Liver (tissue), 9 donors: ENCODE results near the gene CEP164. TPM values are rescaled to one million over a fixed set of nuclear protein-coding genes. Genes with fewer than 3 reads are reported as not detected.

Source experiments
- DNase-seq: peaks from one replicate; pipeline ENCODE4 v3.0.0-alpha.2; 2017; ENCODE audit warnings: low spot score
- H3K27ac ChIP-seq, 2 donors: one replicate each; pipeline ENCODE4 v1.7.0; 2013; ENCODE audit warnings: inconsistent platforms in 2 of 2, low read length in 2 of 2, control low read depth in 1 of 2, low read depth in 1 of 2, mild to moderate bottlenecking in 1 of 2
- H3K27me3 ChIP-seq, 4 donors: one replicate each; pipeline versions ENCODE4 v1.6.1 to v1.7.0; 2013; ENCODE audit warnings: low read length in 3 of 4, inconsistent platforms in 1 of 4, mild to moderate bottlenecking in 1 of 4, moderate library complexity in 1 of 4; ENCODE audit not compliant: control insufficient read depth in 4 of 4, insufficient read depth in 4 of 4
- H3K36me3 ChIP-seq, 4 donors: one replicate each; pipeline versions ENCODE4 v1.6.1 to v1.7.0; 2013; ENCODE audit warnings: low read length in 3 of 4, mild to moderate bottlenecking in 3 of 4, low read depth in 1 of 4, moderate library complexity in 1 of 4; ENCODE audit not compliant: control insufficient read depth in 4 of 4, insufficient read depth in 3 of 4
- H3K4me1 ChIP-seq, 4 donors: one replicate each; pipeline versions ENCODE4 v1.6.1 to v1.7.0; 2013; ENCODE audit warnings: low read length in 3 of 4, mild to moderate bottlenecking in 3 of 4, moderate library complexity in 1 of 4; ENCODE audit not compliant: control insufficient read depth in 4 of 4, insufficient read depth in 4 of 4
- H3K4me3 ChIP-seq, 3 donors: one replicate each; pipeline versions ENCODE4 v1.6.1 to v1.7.0; 2013; ENCODE audit warnings: low read length in 3 of 3, control low read depth in 1 of 3, low read depth in 1 of 3, mild to moderate bottlenecking in 1 of 3
- H3K9ac ChIP-seq, 2 donors: one replicate each; pipeline ENCODE4 v1.7.0; 2013; ENCODE audit warnings: low read length in 2 of 2, mild to moderate bottlenecking in 2 of 2, moderate library complexity in 2 of 2, control low read depth in 1 of 2, low read depth in 1 of 2
- H3K9me3 ChIP-seq, 4 donors: one replicate each; pipeline versions ENCODE4 v1.6.1 to v1.7.0; 2013; ENCODE audit warnings: low read length in 3 of 4; ENCODE audit not compliant: control insufficient read depth in 4 of 4
- EGR1 ChIP-seq, 2 donors: IDR thresholded peaks; 2 replicates each; pipeline ENCODE4 v1.6.1; 2016 to 2018; ENCODE audit warnings: antibody characterized with exemption in 2 of 2, low read depth in 2 of 2
- FOXA1 ChIP-seq: IDR thresholded peaks from 2 replicates; pipeline ENCODE4 v1.6.1; 2016; ENCODE audit warnings: antibody characterized with exemption
- FOXA2 ChIP-seq: IDR thresholded peaks from 2 replicates; pipeline ENCODE4 v1.6.1; 2016; ENCODE audit warnings: antibody characterized with exemption
- GABPA ChIP-seq, 2 donors: IDR thresholded peaks in 1 of 2; conservative IDR thresholded peaks in 1 of 2; 2 replicates each; pipeline ENCODE4 v1.6.1; 2016; ENCODE audit warnings: antibody characterized with exemption in 2 of 2, mild to moderate bottlenecking in 1 of 2, moderate library complexity in 1 of 2
- HNF4G ChIP-seq: IDR thresholded peaks from 2 replicates; pipeline ENCODE4 v1.6.1; 2016; ENCODE audit warnings: antibody characterized with exemption
- JUND ChIP-seq, 2 donors: IDR thresholded peaks; 2 replicates each; pipeline ENCODE4 v1.6.1; 2016; ENCODE audit warnings: antibody characterized with exemption in 2 of 2
- NR2F2 ChIP-seq: IDR thresholded peaks from 2 replicates; pipeline ENCODE4 v1.6.1; 2016; ENCODE audit warnings: antibody characterized with exemption
- RAD21 ChIP-seq, 2 donors: IDR thresholded peaks; 2 replicates each; pipeline ENCODE4 v1.6.1; 2016; ENCODE audit warnings: antibody characterized with exemption in 2 of 2, mild to moderate bottlenecking in 2 of 2
- RXRA ChIP-seq, 2 donors: IDR thresholded peaks; 2 replicates each; pipeline ENCODE4 v1.6.1; 2017 to 2018; ENCODE audit warnings: antibody characterized with exemption in 2 of 2, mild to moderate bottlenecking in 1 of 2
- SP1 ChIP-seq: IDR thresholded peaks from 2 replicates; pipeline ENCODE4 v1.6.1; 2018; ENCODE audit warnings: antibody characterized with exemption, mild to moderate bottlenecking
- TAF1 ChIP-seq: conservative IDR thresholded peaks from 2 replicates; pipeline ENCODE4 v1.6.1; 2016; ENCODE audit warnings: antibody characterized with exemption, mild to moderate bottlenecking
- YY1 ChIP-seq: IDR thresholded peaks from 2 replicates; pipeline ENCODE4 v1.6.1; 2016; ENCODE audit warnings: antibody characterized with exemption, mild to moderate bottlenecking
- WGBS: extraction: QIAGEN DNeasy Blood & Tissue Kit; methylation state at CpG from one replicate; pipeline ENCODE4 v1.1.7; 2013; 5-methylcytosine and 5-hydroxymethylcytosine counted together
- polyA plus RNA-seq, 2 donors: library from polyadenylated mRNA; stranded (reverse) in 1 of 2; unstranded in 1 of 2; fragments of 200-250 nt in 1 of 2; fragments of >200 nt in 1 of 2; fragmentation: Nextera tagmentation in 1 of 2; extraction: Ambion mirVana in 1 of 2; gene quantifications; one replicate each; pipeline versions ENCODE4 v1.2.1 to v1.2.3, GENCODE V29; 2013 to 2015
- total RNA-seq, 2 donors: library from RNA; depleted of rRNA; stranded (reverse); fragments of >200 nt; gene quantifications; one replicate each; pipeline ENCODE4 v1.2.3, GENCODE V29; 2014
- TF ChIP-seq, protein P1 (sequence below): IDR thresholded peaks from 2 replicates; pipeline ENCODE4 v1.6.1; 2016; ENCODE audit warnings: antibody characterized with exemption, mild to moderate bottlenecking
- TF ChIP-seq, protein P2 (sequence below): fragments of 150-350 bp; IDR thresholded peaks from 2 replicates; pipeline ENCODE4 v1.5.1; 2017; ENCODE audit warnings: improper control_type of control experiment, low read depth, low read length; ENCODE audit not compliant: missing input control
- donor health status: healthy.
- donor health status: healthy.
- donor health status: healthy.
- donor health status: healthy.
- donor health status: healthy.

Gene CEP164
- total and polyA plus RNA-seq, 4 donors: 4.1 to 12.3 (median 5.9) TPM

DNA sequence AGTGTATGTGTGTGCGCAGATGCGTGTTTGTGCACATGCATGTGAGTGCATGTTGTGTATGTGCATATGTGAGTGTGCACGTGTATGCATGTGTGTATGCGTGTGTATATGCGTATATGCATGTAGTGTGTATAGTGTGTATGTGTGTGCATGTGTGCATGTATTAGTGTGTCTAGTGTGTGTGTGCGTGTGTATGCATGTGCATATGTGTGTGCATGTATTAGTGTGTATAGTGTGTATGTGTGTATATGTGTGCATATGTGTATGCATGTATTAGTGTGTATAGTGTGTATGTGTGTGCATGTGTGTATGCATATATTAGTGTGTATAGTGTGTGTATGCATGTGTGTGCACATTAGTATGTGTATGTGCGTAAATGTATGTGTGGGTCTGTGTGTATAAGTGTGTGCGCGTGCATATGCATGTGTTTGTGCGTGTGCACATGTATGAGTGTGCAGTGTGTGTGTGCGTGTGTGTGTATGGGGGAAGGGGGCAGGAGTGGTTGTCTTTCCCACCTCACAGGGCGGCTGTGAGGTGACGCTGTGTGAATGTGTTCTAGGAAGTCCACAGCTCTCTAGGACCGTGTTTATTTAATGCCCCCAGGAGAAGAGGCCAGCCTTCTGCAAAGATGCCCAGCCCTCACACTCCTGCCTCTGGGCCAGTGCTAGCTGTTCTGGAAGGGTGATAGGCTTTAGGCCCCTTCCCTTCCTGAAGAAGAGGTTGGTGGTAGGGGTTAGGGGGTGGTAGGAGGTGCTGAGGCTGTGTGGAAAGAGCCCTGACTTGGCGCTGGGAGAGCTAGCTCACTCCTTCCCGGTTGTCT lies 114.6 kb downstream of the CEP164 start (continued):
- TF ChIP-seq TAF1 (no peak), RXRA (IDR thresholded peaks at IDR 0.05) (no peak), GABPA (IDR thresholded peaks at IDR 0.05 in 1 of 2, conservative IDR thresholded peaks at IDR 0.05 in 1 of 2) (no peak), HNF4G (no peak)

DNA sequence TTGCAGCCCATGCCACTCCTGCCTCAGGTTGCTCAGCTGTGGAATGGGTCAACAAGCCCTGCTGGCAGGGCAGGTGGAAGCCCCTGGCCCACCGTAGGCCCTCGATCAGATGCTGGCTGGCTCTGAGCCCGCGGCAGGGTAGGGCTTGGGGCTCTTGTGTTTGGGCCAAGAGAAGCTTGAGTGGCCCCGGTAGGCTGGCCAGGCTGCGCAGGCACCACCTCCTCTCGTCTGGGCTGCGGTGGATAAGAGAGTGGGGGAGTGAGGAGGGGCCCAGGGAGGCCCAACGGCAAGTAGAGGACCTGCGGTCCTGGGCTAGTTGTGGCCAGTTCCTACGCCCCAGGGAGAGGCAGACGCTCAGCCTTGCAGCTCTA lies 115.2 kb downstream of the CEP164 start:
- Histone ChIP-seq H3K9me3 (no peaks in the 10 kb centered on the region), H3K9ac (no peak overlapping the region), H3K27me3 (no peaks in the 10 kb centered on the region), H3K36me3 (no peaks in the 10 kb centered on the region), H3K27ac (no peak overlapping the region), H3K4me1 (no peaks in the 10 kb centered on the region), H3K4me3 (no peak overlapping the region)
- TF ChIP-seq EGR1 (IDR thresholded peaks at IDR 0.05; ENCODE audit: low read depth in 2 of 2): no peak
- no peak for TF ChIP-seq GABPA (IDR thresholded peaks at IDR 0.05 in 1 of 2, conservative IDR thresholded peaks at IDR 0.05 in 1 of 2)
- no peak for TF ChIP-seq FOXA1
- no peak for TF ChIP-seq RAD21 (IDR thresholded peaks at IDR 0.05)
- TF ChIP-seq FOXA2: no peak
- TF ChIP-seq TAF1: no peak
- TF ChIP-seq, protein P1, sequence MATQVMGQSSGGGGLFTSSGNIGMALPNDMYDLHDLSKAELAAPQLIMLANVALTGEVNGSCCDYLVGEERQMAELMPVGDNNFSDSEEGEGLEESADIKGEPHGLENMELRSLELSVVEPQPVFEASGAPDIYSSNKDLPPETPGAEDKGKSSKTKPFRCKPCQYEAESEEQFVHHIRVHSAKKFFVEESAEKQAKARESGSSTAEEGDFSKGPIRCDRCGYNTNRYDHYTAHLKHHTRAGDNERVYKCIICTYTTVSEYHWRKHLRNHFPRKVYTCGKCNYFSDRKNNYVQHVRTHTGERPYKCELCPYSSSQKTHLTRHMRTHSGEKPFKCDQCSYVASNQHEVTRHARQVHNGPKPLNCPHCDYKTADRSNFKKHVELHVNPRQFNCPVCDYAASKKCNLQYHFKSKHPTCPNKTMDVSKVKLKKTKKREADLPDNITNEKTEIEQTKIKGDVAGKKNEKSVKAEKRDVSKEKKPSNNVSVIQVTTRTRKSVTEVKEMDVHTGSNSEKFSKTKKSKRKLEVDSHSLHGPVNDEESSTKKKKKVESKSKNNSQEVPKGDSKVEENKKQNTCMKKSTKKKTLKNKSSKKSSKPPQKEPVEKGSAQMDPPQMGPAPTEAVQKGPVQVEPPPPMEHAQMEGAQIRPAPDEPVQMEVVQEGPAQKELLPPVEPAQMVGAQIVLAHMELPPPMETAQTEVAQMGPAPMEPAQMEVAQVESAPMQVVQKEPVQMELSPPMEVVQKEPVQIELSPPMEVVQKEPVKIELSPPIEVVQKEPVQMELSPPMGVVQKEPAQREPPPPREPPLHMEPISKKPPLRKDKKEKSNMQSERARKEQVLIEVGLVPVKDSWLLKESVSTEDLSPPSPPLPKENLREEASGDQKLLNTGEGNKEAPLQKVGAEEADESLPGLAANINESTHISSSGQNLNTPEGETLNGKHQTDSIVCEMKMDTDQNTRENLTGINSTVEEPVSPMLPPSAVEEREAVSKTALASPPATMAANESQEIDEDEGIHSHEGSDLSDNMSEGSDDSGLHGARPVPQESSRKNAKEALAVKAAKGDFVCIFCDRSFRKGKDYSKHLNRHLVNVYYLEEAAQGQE: no peak
- TF ChIP-seq RXRA (IDR thresholded peaks at IDR 0.05): no peak
- TF ChIP-seq SP1: no peak
- TF ChIP-seq HNF4G: no peak
- TF ChIP-seq NR2F2: no peak
- no peak for DNase-seq
- WGBS: 92% methylated on average over 12 of the region's 12 CpGs

DNA sequence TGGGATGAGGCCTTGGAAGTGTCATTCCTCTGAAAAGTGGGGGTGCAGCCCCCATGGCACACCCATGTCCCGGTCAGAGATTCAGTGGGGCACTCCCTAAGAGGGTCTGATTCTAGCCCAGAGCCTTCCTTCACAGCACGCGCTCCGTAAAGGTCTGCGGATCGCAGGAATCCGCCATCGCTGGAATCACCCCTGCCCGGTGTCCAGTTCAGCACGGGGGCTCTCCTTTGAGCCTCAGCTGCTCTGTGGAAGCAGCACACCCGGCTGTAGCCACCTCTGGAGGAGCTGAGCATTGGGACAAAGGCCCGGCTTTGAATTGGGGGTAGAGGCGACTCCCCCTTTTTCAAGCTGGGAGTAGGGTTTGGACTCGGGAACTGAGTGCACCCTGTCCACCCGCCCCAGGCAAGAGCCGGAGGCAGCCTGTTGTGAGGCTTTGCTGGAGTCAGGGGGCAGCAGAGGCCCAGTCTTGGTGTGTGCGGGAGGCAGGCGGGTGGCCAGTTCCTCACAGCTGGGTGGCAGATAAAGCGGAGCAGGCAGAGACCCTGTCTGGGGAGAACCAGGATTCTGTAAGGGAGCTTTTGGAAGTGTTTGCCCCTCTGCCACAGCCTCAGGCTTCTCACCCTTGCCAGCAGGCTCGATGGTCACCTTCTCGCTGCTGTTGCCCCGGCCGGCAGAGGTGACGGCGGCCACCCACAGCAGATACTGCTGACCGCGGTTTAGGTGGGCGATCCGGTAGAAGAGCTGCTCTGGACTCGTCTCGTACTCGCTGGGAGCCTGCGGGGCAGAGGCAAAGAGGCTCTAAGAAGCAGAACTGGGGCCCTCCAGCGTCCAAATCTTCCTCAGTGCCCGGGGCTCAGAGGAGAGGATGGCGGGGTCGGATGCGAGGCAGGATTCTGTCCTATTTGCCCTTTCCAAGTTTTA lies 115.9 kb downstream of the CEP164 start:
- WGBS: 51% methylated on average over 38 of the region's 38 CpGs
- H3K27ac ChIP-seq: no peak overlapping the region

More for the DNA sequence above, 115.9 kb downstream of the CEP164 start:
- H3K4me3 ChIP-seq: no peak overlapping the region
- H3K9ac ChIP-seq: no peak overlapping the region
- H3K36me3 ChIP-seq: no peaks in the 10 kb centered on the region
- TF ChIP-seq RXRA (IDR thresholded peaks at IDR 0.05) (no peak), GABPA (IDR thresholded peaks at IDR 0.05 in 1 of 2, conservative IDR thresholded peaks at IDR 0.05 in 1 of 2) (no peak), JUND (IDR thresholded peaks at IDR 0.05) (no peak), TAF1 (no peak), EGR1 (IDR thresholded peaks at IDR 0.05; ENCODE audit: low read depth in 2 of 2) (no peak), YY1 (no peak)
- TF ChIP-seq, protein P1: no peak
- TF ChIP-seq, protein P2, sequence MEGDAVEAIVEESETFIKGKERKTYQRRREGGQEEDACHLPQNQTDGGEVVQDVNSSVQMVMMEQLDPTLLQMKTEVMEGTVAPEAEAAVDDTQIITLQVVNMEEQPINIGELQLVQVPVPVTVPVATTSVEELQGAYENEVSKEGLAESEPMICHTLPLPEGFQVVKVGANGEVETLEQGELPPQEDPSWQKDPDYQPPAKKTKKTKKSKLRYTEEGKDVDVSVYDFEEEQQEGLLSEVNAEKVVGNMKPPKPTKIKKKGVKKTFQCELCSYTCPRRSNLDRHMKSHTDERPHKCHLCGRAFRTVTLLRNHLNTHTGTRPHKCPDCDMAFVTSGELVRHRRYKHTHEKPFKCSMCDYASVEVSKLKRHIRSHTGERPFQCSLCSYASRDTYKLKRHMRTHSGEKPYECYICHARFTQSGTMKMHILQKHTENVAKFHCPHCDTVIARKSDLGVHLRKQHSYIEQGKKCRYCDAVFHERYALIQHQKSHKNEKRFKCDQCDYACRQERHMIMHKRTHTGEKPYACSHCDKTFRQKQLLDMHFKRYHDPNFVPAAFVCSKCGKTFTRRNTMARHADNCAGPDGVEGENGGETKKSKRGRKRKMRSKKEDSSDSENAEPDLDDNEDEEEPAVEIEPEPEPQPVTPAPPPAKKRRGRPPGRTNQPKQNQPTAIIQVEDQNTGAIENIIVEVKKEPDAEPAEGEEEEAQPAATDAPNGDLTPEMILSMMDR: peak; percentile 23
- DNase-seq: peak; percentile 59
- H3K27me3 ChIP-seq: no peaks in the 10 kb centered on the region
- H3K9me3 ChIP-seq: no peaks in the 10 kb centered on the region
- H3K4me1 ChIP-seq: no peaks in the 10 kb centered on the region
